Measurements from ENCODE around the gene ZNF692. TPM values are rescaled to one million over a fixed set of nuclear protein-coding genes. Genes with fewer than 3 reads are reported as not detected.
A peak's percentile ranks its signal among the peaks of the same experiment; 100 is the strongest.

Gene ZNF692, protein sequence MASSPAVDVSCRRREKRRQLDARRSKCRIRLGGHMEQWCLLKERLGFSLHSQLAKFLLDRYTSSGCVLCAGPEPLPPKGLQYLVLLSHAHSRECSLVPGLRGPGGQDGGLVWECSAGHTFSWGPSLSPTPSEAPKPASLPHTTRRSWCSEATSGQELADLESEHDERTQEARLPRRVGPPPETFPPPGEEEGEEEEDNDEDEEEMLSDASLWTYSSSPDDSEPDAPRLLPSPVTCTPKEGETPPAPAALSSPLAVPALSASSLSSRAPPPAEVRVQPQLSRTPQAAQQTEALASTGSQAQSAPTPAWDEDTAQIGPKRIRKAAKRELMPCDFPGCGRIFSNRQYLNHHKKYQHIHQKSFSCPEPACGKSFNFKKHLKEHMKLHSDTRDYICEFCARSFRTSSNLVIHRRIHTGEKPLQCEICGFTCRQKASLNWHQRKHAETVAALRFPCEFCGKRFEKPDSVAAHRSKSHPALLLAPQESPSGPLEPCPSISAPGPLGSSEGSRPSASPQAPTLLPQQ
- total RNA-seq (10 to 100 TPM; 26.1 to 35.3 TPM), polyA plus RNA-seq (10 to 100 TPM; 37.4 to 58.5 TPM)
- long read RNA-seq, donor 1, partial matches to known transcripts = 0 of 6 reads
- long read RNA-seq, donor 1, other reads (novel, unspliced or antisense) = 0 of 6 reads
- long read RNA-seq, donor 2, partial matches to known transcripts = 0 of 4 reads
- long read RNA-seq, donor 2, other reads (novel, unspliced or antisense) = 0 of 4 reads
- long read RNA-seq, donor 3, partial matches to known transcripts = 0 of 2 reads
- long read RNA-seq, donor 3, other reads (novel, unspliced or antisense) = 0 of 2 reads
- long read RNA-seq, donor 4, partial matches to known transcripts = 0 of 2 reads
- long read RNA-seq, donor 4, other reads (novel, unspliced or antisense) = 0 of 2 reads
- long read RNA-seq, donor 5, partial matches to known transcripts = 0 of 5 reads
- long read RNA-seq, donor 5, other reads (novel, unspliced or antisense) = 0 of 5 reads

DNA sequence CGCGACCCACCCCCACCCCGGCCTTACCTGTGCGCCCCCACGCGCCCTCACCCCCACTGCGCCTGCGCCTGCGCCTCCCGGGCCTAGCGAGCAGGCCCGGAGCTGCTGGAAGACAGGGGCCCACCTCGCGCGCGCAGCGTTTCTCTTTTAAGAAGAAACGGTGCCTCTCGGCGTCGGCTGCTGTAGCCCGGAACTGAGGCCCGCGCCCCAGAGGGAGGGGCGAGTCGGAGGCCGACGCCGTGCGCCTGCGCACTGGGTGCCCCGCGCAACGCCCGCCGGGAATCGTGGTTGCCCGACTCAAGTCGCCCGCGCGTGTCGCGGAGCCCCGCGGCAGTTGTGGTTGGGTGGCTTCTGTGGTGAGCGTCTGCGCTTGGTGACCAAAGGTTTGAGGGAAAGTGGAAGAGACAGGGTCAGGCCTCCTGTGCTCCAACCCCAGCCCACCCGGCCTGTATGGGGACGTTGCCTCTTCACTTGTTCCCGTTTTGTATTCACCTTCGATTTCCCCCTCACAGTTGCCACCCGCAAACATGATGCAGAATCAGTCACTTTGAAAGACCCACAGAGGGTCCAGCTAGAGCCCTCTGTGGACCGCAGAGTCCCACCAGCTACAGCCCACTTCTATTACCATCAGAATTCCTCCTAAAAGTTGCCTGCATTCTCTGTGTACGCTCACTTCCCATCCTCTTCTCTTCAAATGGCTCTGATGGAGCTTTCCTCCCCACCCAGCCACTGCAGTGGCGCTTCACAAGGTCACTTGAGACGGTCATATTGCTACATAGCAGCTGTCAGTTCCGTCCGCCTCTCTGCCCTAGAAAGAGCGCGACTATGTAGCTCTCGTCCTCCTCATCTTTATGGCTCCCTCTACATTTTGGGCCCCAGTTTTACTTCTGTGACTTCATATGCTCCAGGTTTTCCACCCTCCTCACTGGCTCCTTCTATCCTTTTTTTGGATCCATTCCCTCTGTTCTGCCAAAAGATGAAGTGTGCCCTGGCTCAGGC lies at the start of gene ZNF692:
ZNF692 (minus strand) TSS at position 195 of the 999 bp plus-strand sequence. CDS start 776 bp downstream, outside the sequence.
- WGBS, 2 donors = 2 to 4% methylated on average over 54 to 62 of the region's 62 CpGs
- peak within 1 kb of the TSS; percentile 89 to 92 for H3K27ac ChIP-seq (ENCODE audit: low read depth in 1 of 2, low read length in 1 of 2)
- ATAC-seq (ENCODE audit: insufficient read depth, low FRiP score) (peak; percentile 92), DNase-seq (peak; percentile 97 to 98 (median 98))
- H3K4me3 ChIP-seq = peak within 1 kb of the TSS; percentile 50
- H3K27me3 ChIP-seq (ENCODE audit: control insufficient read depth in 3 of 3, insufficient read depth in 3 of 3, low read length in 2 of 3) = no peaks in the 10 kb centered on the region
- peak within 1 kb of the TSS; percentile 83 to 96 for H3K9ac ChIP-seq (ENCODE audit: insufficient read depth in 1 of 2, low read length in 2 of 2)
- H3K36me3 ChIP-seq (ENCODE audit: control insufficient read depth in 4 of 4, insufficient read depth in 4 of 4, low read length in 4 of 4) = peaks cover 0 to 3% (median under 1%) of the 10 kb centered on the region in 4 donors
- TF ChIP-seq, protein P1, sequence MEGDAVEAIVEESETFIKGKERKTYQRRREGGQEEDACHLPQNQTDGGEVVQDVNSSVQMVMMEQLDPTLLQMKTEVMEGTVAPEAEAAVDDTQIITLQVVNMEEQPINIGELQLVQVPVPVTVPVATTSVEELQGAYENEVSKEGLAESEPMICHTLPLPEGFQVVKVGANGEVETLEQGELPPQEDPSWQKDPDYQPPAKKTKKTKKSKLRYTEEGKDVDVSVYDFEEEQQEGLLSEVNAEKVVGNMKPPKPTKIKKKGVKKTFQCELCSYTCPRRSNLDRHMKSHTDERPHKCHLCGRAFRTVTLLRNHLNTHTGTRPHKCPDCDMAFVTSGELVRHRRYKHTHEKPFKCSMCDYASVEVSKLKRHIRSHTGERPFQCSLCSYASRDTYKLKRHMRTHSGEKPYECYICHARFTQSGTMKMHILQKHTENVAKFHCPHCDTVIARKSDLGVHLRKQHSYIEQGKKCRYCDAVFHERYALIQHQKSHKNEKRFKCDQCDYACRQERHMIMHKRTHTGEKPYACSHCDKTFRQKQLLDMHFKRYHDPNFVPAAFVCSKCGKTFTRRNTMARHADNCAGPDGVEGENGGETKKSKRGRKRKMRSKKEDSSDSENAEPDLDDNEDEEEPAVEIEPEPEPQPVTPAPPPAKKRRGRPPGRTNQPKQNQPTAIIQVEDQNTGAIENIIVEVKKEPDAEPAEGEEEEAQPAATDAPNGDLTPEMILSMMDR (IDR thresholded peaks at IDR 0.05; ENCODE audit: control extremely low read depth, extremely low read depth) = no peak
- peaks cover 0 to 35% (median 8%) of the 10 kb centered on the region in 5 donors for H3K4me1 ChIP-seq (ENCODE audit: control insufficient read depth in 5 of 5, insufficient read depth in 5 of 5, low read length in 5 of 5)
- no peaks in the 10 kb centered on the region for H3K9me3 ChIP-seq (ENCODE audit: control insufficient read depth in 4 of 4, insufficient read depth in 3 of 4, low read length in 3 of 4)

DNA sequence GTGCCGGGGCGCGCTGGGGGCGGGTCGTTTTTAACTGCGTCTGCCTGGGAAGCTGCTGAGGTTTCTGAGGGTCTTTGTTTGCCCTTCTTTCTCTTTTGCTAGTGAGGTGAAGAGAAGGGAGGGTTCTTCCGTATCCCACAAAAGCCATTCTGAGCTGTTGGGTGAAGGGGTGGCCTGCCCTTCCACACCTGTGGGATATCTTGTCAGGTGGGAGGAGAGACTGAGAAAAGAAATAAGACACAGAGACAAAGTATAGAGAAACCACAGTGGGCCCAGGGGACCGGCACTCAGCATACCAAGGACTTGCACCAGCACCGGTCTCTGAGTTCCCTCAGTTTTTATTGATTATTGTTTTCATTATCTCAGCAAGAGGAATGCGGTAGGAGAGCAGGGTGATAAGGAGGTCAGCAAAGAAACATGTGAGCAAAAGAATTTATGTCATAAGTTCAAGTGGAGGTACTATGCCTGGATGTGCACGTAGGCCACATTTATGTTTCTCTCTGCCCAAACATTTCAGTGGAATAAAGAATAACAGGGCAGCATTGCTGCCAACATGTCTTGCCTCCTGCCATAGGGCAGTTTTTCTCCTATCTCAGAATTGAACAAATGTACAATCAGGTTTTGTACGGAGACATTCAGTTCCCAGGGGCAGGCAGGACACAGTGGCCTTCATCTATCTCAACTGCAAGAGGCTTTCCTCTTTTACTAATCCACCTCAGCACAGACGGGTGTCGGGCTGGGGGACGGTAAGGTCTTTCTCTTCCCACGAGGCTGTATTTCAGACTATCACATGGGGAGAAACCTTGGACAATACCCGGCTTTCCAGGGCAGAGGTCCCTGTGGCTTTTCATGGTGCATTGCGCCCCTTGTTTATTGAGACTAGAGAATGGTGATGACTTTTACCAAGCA lies 48.1 kb upstream of the ZNF692 start:
- Histone ChIP-seq H3K27me3 (ENCODE audit: control insufficient read depth in 3 of 3, insufficient read depth in 3 of 3, low read length in 2 of 3) (no peaks in the 10 kb centered on the region), H3K27ac (ENCODE audit: low read depth in 1 of 2, low read length in 1 of 2) (peak overlapping the region; percentile 87 to 94), H3K36me3 (ENCODE audit: control insufficient read depth in 4 of 4, insufficient read depth in 4 of 4, low read length in 4 of 4) (peaks cover 0 to 7% (median 0%) of the 10 kb centered on the region in 4 donors), H3K4me1 (ENCODE audit: control insufficient read depth in 5 of 5, insufficient read depth in 5 of 5, low read length in 5 of 5) (peaks cover 0 to 9% (median 5%) of the 10 kb centered on the region in 5 donors), H3K4me3 (peak overlapping the region; percentile 52), H3K9ac (ENCODE audit: insufficient read depth in 1 of 2, low read length in 2 of 2) (peak overlapping the region; percentile 67 to 81), H3K9me3 (ENCODE audit: control insufficient read depth in 4 of 4, insufficient read depth in 3 of 4, low read length in 3 of 4) (no peaks in the 10 kb centered on the region)
- 27 to 29% methylated on average over 18 of the region's 18 CpGs for WGBS, 2 donors
- TF ChIP-seq, protein P1 (IDR thresholded peaks at IDR 0.05; ENCODE audit: control extremely low read depth, extremely low read depth) = no peak
- ATAC-seq (ENCODE audit: insufficient read depth, low FRiP score) (no peak), DNase-seq (peak in 1 of 3 donors; percentile 57)

Measured in lung (tissue), 16 donors.